Measurements from ENCODE around the gene PIN1.

GRCh38 chr19:9858766-9859165 lies 23.6 kb downstream of the PIN1 start:
- TF ChIP-seq POLR2A (IDR thresholded peaks at IDR 0.05) = no peak
- TF ChIP-seq CTCF (IDR thresholded peaks at IDR 0.05) = no peak
